HCT116 (cell line): ENCODE results near the gene IFITM5.
"Not testable (repeated sequence)": the region's sequence is repeated elsewhere in the genome, so short reads cannot be mapped to it uniquely, and the experiment has no call there.

Experiments
- CEBPB ChIP-seq: IDR thresholded peaks from 2 replicates; pipeline ENCODE4 v1.6.1; 2012; ENCODE audit warnings: low read depth
- CTCF ChIP-seq, 3 experiments: fragments of 200-600 bp in 1 of 3; sonication (generic) in 1 of 3; IDR thresholded peaks in 2 of 3; conservative IDR thresholded peaks in 1 of 3; 2 replicates each; pipeline ENCODE4 v1.5.1; 2012 to 2017; ENCODE audit warnings: low read depth in 2 of 3, low read length in 2 of 3, antibody characterized with exemption in 1 of 3, borderline replicate concordance in 1 of 3, control low read depth in 1 of 3, mild to moderate bottlenecking in 1 of 3, mixed read lengths in 1 of 3, mixed run types in 1 of 3, moderate library complexity in 1 of 3; ENCODE audit not compliant: insufficient read depth in 1 of 3
- EZH2 ChIP-seq: fragments of 200-600 bp; sonication (generic); IDR thresholded peaks from 2 replicates; pipeline ENCODE4 v1.6.1; 2017; ENCODE audit warnings: antibody characterized with exemption, mixed run types
- JUND ChIP-seq: IDR thresholded peaks from 2 replicates; pipeline ENCODE4 v1.6.1; 2012
- POLR2A ChIP-seq: IDR thresholded peaks from 2 replicates; pipeline ENCODE4 v1.7.0; 2011; ENCODE audit warnings: borderline replicate concordance; ENCODE audit not compliant: insufficient read depth, insufficient read length; ENCODE audit errors: extremely low read depth
- REST ChIP-seq: IDR thresholded peaks from 2 replicates; pipeline ENCODE4 v1.6.1; 2012; ENCODE audit warnings: low read depth
- TF ChIP-seq, protein P1 (sequence below): IDR thresholded peaks from 2 replicates; pipeline ENCODE4 v1.6.1; 2012

- TF ChIP-seq EZH2; POLR2A; CEBPB; JUND; CTCF (IDR thresholded peaks at IDR 0.05 in 2 of 3, conservative IDR thresholded peaks at IDR 0.05 in 1 of 3; ENCODE audit: borderline replicate concordance in 1 of 3, insufficient read depth in 1 of 3, low read depth in 2 of 3, low read length in 2 of 3); REST: not testable (repeated sequence)
- TF ChIP-seq, protein P1, sequence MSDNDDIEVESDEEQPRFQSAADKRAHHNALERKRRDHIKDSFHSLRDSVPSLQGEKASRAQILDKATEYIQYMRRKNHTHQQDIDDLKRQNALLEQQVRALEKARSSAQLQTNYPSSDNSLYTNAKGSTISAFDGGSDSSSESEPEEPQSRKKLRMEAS: not testable (repeated sequence)
Measured at GRCh38 chr11:309979-310572, 10.8 kb upstream of the IFITM5 start.
